Measurements from ENCODE around the gene ANKRD13A. TPM values are rescaled to one million over a fixed set of nuclear protein-coding genes. Genes with fewer than 3 reads are reported as not detected.

ANKRD13A gene
- total RNA-seq, 4 donors from 2014 or later, result 96.1 to 189 (median 115) TPM

GRCh38 chr12:110033888-110034287 lies 34.7 kb downstream of the ANKRD13A start:
- no peak for DNase-seq
- intact Hi-C loops (cut with DNase I; ENCODE audit: low total_unique reads) (no loop called here), in situ Hi-C loops (cut with MboI; ENCODE audit: low pct_ligation_motif_present in 1 of 4, low pct_unique_long_range_greater_than_20kb in 1 of 4, low sequenced_read_pairs in 3 of 4) (no loop called here)
- H3K27ac ChIP-seq, result no peak overlapping the region
- H3K4me3 ChIP-seq, result no peak overlapping the region
- 92 to 100% methylated on average over 1 to 3 of the region's 3 CpGs for WGBS, 2 donors (ENCODE audit: low coverage in 1 of 2)
- H3K9me3 ChIP-seq, result no peaks in the 10 kb centered on the region
- peaks cover 0 to 8% (median 6%) of the 10 kb centered on the region in 4 donors for H3K4me1 ChIP-seq
- peaks cover 0 to 55% (median 19%) of the 10 kb centered on the region in 4 donors for H3K36me3 ChIP-seq
- TF ChIP-seq POLR2AphosphoS5 (IDR thresholded peaks at IDR 0.05) (no peak), EP300 (IDR thresholded peaks at IDR 0.05; ENCODE audit: low read depth) (no peak), POLR2A (IDR thresholded peaks at IDR 0.05) (no peak), CTCF (IDR thresholded peaks at IDR 0.05) (no peak)
- H3K27me3 ChIP-seq, result no peaks in the 10 kb centered on the region

DNA sequence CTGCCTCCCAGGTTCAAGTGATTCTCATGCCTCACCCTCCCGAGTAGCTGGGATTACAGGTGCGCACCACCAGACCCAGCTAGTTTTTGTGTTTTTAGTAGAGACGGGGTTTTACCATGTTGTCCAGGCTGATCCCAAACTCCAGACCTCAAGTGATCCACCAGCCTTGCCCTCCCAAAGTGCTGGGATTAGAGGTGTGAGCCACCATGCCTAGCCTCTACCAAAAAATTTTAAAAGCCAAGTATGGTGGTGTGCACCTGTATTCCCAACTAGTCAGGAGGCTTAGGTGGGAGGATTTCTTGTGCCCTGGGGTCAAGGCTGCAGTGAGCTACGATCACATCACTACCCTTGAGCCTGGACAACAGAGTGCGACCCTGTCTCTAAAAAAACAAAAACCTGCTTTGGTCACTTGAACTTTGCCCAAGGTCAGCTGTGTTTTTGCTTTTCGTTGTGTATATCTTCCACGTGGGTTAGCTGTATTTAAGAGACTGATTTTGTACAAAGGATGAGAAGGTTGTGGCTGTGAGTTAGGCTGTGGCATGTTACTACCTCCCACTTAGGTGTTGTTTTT lies 36.4 kb downstream of the ANKRD13A start:
- peaks cover 0 to 25% (median 16%) of the 10 kb centered on the region in 4 donors for H3K4me1 ChIP-seq
- no peak for TF ChIP-seq POLR2A (IDR thresholded peaks at IDR 0.05)
- no peak for TF ChIP-seq EP300 (IDR thresholded peaks at IDR 0.05; ENCODE audit: low read depth)
- TF ChIP-seq POLR2AphosphoS5 (IDR thresholded peaks at IDR 0.05), result no peak
- TF ChIP-seq CTCF (IDR thresholded peaks at IDR 0.05), result no peak
- H3K36me3 ChIP-seq, result peaks cover 0 to 49% (median 12%) of the 10 kb centered on the region in 4 donors
- intact Hi-C loops (cut with DNase I; ENCODE audit: low total_unique reads), result no loop called here
- no peak overlapping the region for H3K27ac ChIP-seq
- no peaks in the 10 kb centered on the region for H3K9me3 ChIP-seq
- in situ Hi-C loops (cut with MboI; ENCODE audit: low pct_ligation_motif_present in 1 of 4, low pct_unique_long_range_greater_than_20kb in 1 of 4, low sequenced_read_pairs in 3 of 4), result no loop called here
- no peaks in the 10 kb centered on the region for H3K27me3 ChIP-seq
- 90 to 93% methylated on average over 4 to 7 of the region's 7 CpGs for WGBS, 2 donors (ENCODE audit: low coverage in 1 of 2)
- no peak overlapping the region for H3K4me3 ChIP-seq
- no peak for DNase-seq

DNA sequence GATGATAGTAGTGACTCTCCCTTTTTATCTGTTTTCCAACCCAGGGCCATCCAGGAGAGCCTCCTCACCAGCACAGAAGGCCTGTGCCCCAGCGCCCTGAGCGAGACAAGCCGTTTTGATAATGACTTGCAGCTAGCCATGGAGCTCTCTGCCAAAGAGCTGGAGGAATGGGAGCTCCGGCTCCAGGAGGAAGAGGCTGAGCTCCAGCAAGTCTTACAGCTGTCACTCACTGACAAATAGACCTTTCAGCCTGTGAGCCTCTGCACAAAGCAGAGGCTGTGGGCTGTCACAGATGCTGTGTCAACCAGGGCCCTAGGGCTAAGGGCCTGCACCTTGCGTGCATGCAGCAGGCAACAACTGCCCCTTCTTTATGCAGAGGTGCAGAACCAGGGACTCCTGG lies 38.1 kb downstream of the ANKRD13A start:
- peaks cover 0 to 35% (median 10%) of the 10 kb centered on the region in 4 donors for H3K36me3 ChIP-seq

GRCh38 chr12:110038741-110039084 lies 39.5 kb downstream of the ANKRD13A start:
- 44 to 51% methylated on average over 5 of the region's 5 CpGs for WGBS, 2 donors (ENCODE audit: low coverage in 1 of 2)
- in situ Hi-C loops (cut with MboI; ENCODE audit: low pct_ligation_motif_present in 1 of 4, low pct_unique_long_range_greater_than_20kb in 1 of 4, low sequenced_read_pairs in 3 of 4), result no loop called here
- no peak for DNase-seq
- H3K27me3 ChIP-seq, result no peaks in the 10 kb centered on the region
- no peaks in the 10 kb centered on the region for H3K9me3 ChIP-seq
- no peak for TF ChIP-seq EP300 (IDR thresholded peaks at IDR 0.05; ENCODE audit: low read depth)
- no peak for TF ChIP-seq CTCF (IDR thresholded peaks at IDR 0.05)
- no peak for TF ChIP-seq POLR2AphosphoS5 (IDR thresholded peaks at IDR 0.05)
- no peak for TF ChIP-seq POLR2A (IDR thresholded peaks at IDR 0.05)
- peak overlapping the region; percentile 62 to 83 (median 79) for H3K27ac ChIP-seq
- peaks cover 0 to 37% (median 16%) of the 10 kb centered on the region in 4 donors for H3K4me1 ChIP-seq
- H3K4me3 ChIP-seq, result no peak overlapping the region
- H3K36me3 ChIP-seq, result peaks cover 0 to 30% (median 5%) of the 10 kb centered on the region in 4 donors
- intact Hi-C loops (cut with DNase I; ENCODE audit: low total_unique reads), result no loop called here

More for the DNA sequence above, 38.1 kb downstream of the ANKRD13A start:
- intact Hi-C loops (cut with DNase I; ENCODE audit: low total_unique reads), result no loop called here
- TF ChIP-seq CTCF (IDR thresholded peaks at IDR 0.05) (no peak), POLR2AphosphoS5 (IDR thresholded peaks at IDR 0.05) (no peak), EP300 (IDR thresholded peaks at IDR 0.05; ENCODE audit: low read depth) (no peak), POLR2A (IDR thresholded peaks at IDR 0.05) (no peak)
- Histone ChIP-seq H3K4me3 (no peak overlapping the region), H3K27me3 (no peaks in the 10 kb centered on the region), H3K4me1 (peaks cover 0 to 25% (median 16%) of the 10 kb centered on the region in 4 donors), H3K9me3 (no peaks in the 10 kb centered on the region), H3K27ac (no peak overlapping the region)
- 95% methylated on average over 5 of the region's 5 CpGs; no CpG with 5 or more reads in 1 of the 2 donors for WGBS, 2 donors (ENCODE audit: low coverage in 1 of 2)
- in situ Hi-C loops (cut with MboI; ENCODE audit: low pct_ligation_motif_present in 1 of 4, low pct_unique_long_range_greater_than_20kb in 1 of 4, low sequenced_read_pairs in 3 of 4), result no loop called here
- no peak for DNase-seq

All from transverse colon (tissue), 4 donors.